Measurements from ENCODE around the gene MAVS.

- TF ChIP-seq CTCF (IDR thresholded peaks at IDR 0.05) (no peak), POLR2A (IDR thresholded peaks at IDR 0.05) (no peak)
Measured at GRCh38 chr20:3898639-3899038, 52.0 kb downstream of the MAVS start.

Data from esophagus squamous epithelium (tissue), 4 donors.